Spleen (tissue), 11 donors: ENCODE data around the gene THBS2. TPM values are rescaled to one million over a fixed set of nuclear protein-coding genes. Genes with fewer than 3 reads are reported as not detected.

ENCODE experiments used
- DNase-seq: peaks from one replicate; pipeline ENCODE4 v3.0.0-alpha.2; 2020
- H3K27ac ChIP-seq, 8 donors: fragments of 200-600 bp; sonication (generic) in 7 of 8; 1 replicate in 4 of 8; 2 replicates in 4 of 8; pipeline versions ENCODE4 v1.5.0 to v1.8.0; 2016 to 2021; ENCODE audit warnings: inconsistent platforms in 4 of 8, mild to moderate bottlenecking in 4 of 8, moderate library complexity in 1 of 8
- H3K27me3 ChIP-seq, 7 donors: fragments of 200-600 bp; sonication (generic) in 6 of 7; replicated peaks in 1 of 7; 1 replicate in 4 of 7; 2 replicates in 3 of 7; pipeline versions ENCODE4 v1.5.0 to v1.8.0; 2016 to 2021; ENCODE audit warnings: inconsistent platforms in 3 of 7, mild to moderate bottlenecking in 1 of 7
- H3K36me3 ChIP-seq, 6 donors: fragments of 200-600 bp; sonication (generic) in 5 of 6; 1 replicate in 4 of 6; 2 replicates in 2 of 6; pipeline versions ENCODE4 v1.5.0 to v1.8.0; 2016 to 2021; ENCODE audit warnings: inconsistent platforms in 2 of 6
- H3K4me1 ChIP-seq, 6 donors: fragments of 200-600 bp; sonication (generic) in 5 of 6; 1 replicate in 3 of 6; 2 replicates in 3 of 6; pipeline versions ENCODE4 v1.5.0 to v1.8.0; 2016 to 2021; ENCODE audit warnings: inconsistent platforms in 3 of 6
- H3K4me3 ChIP-seq, 8 donors: fragments of 200-600 bp; sonication (generic) in 7 of 8; 1 replicate in 4 of 8; 2 replicates in 4 of 8; pipeline versions ENCODE4 v1.5.0 to v1.8.0; 2016 to 2021; ENCODE audit warnings: inconsistent platforms in 4 of 8, mild to moderate bottlenecking in 4 of 8, moderate library complexity in 2 of 8
- H3K9me3 ChIP-seq, 8 donors: fragments of 200-600 bp; sonication (generic) in 7 of 8; 1 replicate in 4 of 8; 2 replicates in 4 of 8; pipeline versions ENCODE4 v1.5.0 to v1.8.0; 2016 to 2021; ENCODE audit warnings: inconsistent platforms in 4 of 8
- POLR2A ChIP-seq, 3 donors: fragments of 450-650 bp; IDR thresholded peaks; one replicate each; pipeline ENCODE4 v1.5.1; 2017; ENCODE audit warnings: antibody characterized with exemption in 3 of 3, mild to moderate bottlenecking in 1 of 3
- POLR2AphosphoS5 ChIP-seq, 3 donors: sonication (generic); formaldehyde crosslinking; IDR thresholded peaks; one replicate each; pipeline ENCODE4 v1.5.1; 2017; ENCODE audit warnings: antibody characterized with exemption in 3 of 3
- WGBS, 5 donors: extraction: QIAGEN DNeasy Blood & Tissue Kit in 3 of 5; methylation state at CpG; one replicate each; pipeline versions ENCODE4 v1.1.5 to v1.1.7; 2013 to 2018; 5-methylcytosine and 5-hydroxymethylcytosine counted together
- intact Hi-C: fragments of 100-400 bp; cut with DNase I; formaldehyde crosslinking; loops from one replicate; pipeline ENCODE4 v1.15.0; 2023; ENCODE audit warnings: low total_unique reads
- polyA plus RNA-seq, 3 donors: library from polyadenylated mRNA; stranded (reverse); fragments of 200-250 nt; gene quantifications; one replicate each; pipeline ENCODE4 v1.2.1, GENCODE V29; 2013
- total RNA-seq, 7 donors: library from RNA; depleted of rRNA in 3 of 7; stranded (reverse); fragments of >200 nt in 3 of 7; fragmentation: NEBNext Ultra II Directional in 4 of 7; extraction: Animal tissue kit (Norgen Biotek cat#: 25700) in 4 of 7; gene quantifications; one replicate each; pipeline versions ENCODE4 v1.1.0 to v1.2.1, GENCODE V29; 2016 to 2021
- TF ChIP-seq, protein P1 (sequence below), 11 experiments: fragments of 200-600 bp in 7 of 11; fragments of 450-650 bp in 4 of 11; sonication (generic) in 4 of 11; IDR thresholded peaks in 8 of 11; conservative IDR thresholded peaks in 3 of 11; 1 replicate in 7 of 11; 2 replicates in 4 of 11; pipeline versions ENCODE4 v1.4.0 to v1.8.0; 2016 to 2021; ENCODE audit warnings: antibody characterized with exemption in 11 of 11, inconsistent platforms in 4 of 11, mild to moderate bottlenecking in 1 of 11
- donor health status: healthy with polysubstance abuse.
- donor health status: DM: no; HTN: no; CAD: no; lungs with moderate emphysema.
- donor health status: DM: no; HTN: no; CAD: no.
- donor health status: Bipolar disorder and iron deficiency.
- donor health status: healthy.
- donor health status: DM: no; HTN: no; CAD: no.
- donor health status: DM: yes; HTN: yes; CAD: no.

The THBS2 gene
- total and polyA plus RNA-seq, 10 donors, result 1.2 to 24.9 (median 5.7) TPM

DNA sequence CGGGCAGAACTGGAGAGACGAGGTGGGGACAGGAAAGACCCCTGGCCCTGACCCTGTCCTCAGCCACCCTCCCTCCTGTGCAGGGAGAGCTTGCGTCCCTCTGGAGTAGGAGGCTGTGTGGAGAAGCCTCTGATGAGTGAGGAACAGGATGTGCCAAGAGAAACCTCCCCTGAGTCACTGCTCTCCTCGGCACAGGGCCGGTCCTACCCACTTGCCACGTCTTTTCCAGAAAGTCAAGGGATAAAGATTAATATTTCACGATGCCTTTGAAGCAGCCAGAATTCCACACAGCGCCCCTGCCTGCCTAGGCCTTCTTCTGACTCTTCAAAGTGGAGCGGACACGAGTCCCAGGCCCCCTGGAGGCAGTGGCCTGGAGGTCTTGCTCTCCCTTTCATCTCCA lies 34.9 kb upstream of the THBS2 start:
- Histone ChIP-seq H3K9me3 (no peaks in the 10 kb centered on the region), H3K27ac (no peak overlapping the region), H3K36me3 (no peaks in the 10 kb centered on the region), H3K27me3 (peaks cover 0 to 12% (median 0%) of the 10 kb centered on the region in 7 donors), H3K4me1 (peaks cover 0 to 9% (median 0%) of the 10 kb centered on the region in 6 donors), H3K4me3 (no peak overlapping the region)
- WGBS, 5 donors, result 69 to 83% (median 76%) methylated on average over 10 of the region's 10 CpGs
- TF ChIP-seq, protein P1, sequence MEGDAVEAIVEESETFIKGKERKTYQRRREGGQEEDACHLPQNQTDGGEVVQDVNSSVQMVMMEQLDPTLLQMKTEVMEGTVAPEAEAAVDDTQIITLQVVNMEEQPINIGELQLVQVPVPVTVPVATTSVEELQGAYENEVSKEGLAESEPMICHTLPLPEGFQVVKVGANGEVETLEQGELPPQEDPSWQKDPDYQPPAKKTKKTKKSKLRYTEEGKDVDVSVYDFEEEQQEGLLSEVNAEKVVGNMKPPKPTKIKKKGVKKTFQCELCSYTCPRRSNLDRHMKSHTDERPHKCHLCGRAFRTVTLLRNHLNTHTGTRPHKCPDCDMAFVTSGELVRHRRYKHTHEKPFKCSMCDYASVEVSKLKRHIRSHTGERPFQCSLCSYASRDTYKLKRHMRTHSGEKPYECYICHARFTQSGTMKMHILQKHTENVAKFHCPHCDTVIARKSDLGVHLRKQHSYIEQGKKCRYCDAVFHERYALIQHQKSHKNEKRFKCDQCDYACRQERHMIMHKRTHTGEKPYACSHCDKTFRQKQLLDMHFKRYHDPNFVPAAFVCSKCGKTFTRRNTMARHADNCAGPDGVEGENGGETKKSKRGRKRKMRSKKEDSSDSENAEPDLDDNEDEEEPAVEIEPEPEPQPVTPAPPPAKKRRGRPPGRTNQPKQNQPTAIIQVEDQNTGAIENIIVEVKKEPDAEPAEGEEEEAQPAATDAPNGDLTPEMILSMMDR (IDR thresholded peaks at IDR 0.05 in 8 of 11, conservative IDR thresholded peaks at IDR 0.05 in 3 of 11), result no peak
- TF ChIP-seq POLR2AphosphoS5 (IDR thresholded peaks at IDR 0.05), result no peak
- no peak for TF ChIP-seq POLR2A (IDR thresholded peaks at IDR 0.05)
- intact Hi-C loops, result no loop called here
- no peak for DNase-seq

DNA sequence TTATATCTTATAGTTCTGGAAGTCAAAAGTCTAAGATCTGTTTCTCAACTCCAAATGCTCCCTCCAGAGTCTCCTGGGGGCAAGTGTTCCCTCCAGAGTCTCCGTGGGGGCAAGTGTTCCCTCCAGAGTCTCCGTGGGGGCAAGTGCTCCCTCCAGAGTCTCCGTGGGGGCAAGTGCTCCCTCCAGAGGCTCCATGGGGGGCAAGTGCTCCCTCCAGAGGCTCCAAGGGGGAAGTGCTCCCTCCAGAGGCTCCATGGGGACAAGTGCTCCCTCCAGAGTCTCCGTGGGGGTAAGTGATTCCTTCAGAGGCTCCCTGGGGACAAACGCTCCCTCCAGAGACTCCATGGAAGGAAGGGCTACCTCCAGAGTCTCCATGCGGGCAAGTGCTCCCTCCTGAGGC lies 34.0 kb upstream of the THBS2 start:
- no peaks in the 10 kb centered on the region for H3K36me3 ChIP-seq
- peaks cover 0 to 21% (median 0%) of the 10 kb centered on the region in 7 donors for H3K27me3 ChIP-seq
- no peak overlapping the region for H3K27ac ChIP-seq
- no peaks in the 10 kb centered on the region for H3K9me3 ChIP-seq
- TF ChIP-seq, protein P1 (IDR thresholded peaks at IDR 0.05 in 8 of 11, conservative IDR thresholded peaks at IDR 0.05 in 3 of 11), result no peak
- no peak for TF ChIP-seq POLR2AphosphoS5 (IDR thresholded peaks at IDR 0.05)
- TF ChIP-seq POLR2A (IDR thresholded peaks at IDR 0.05), result no peak
- peaks cover 0 to 5% (median 0%) of the 10 kb centered on the region in 6 donors for H3K4me1 ChIP-seq
- no peak for DNase-seq
- 58 to 74% (median 66%) methylated on average over 4 to 6 of the region's 6 CpGs for WGBS, 5 donors
- intact Hi-C loops, result no loop called here
- H3K4me3 ChIP-seq, result no peak overlapping the region

DNA sequence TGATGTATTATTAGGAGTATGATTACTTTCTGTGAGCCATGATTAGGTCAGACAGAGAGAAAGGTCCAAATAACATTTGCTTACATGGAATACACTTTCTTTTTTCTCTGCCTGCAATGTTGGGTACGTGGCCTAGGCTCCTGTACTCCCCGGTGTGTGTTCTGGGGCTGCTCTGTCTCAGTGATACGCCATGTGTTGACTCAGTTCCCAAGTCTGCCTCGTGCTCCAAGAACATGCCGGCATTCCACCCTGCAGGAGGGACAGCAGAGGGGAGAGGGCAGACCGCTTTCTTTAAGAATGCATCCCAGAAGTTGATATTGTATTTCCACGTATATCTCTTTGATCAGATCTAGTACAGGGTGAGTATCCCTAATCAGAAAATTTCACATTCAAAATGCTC lies 33.3 kb upstream of the THBS2 start:
- Histone ChIP-seq H3K4me1 (no peaks in the 10 kb centered on the region), H3K4me3 (no peak overlapping the region), H3K36me3 (no peaks in the 10 kb centered on the region), H3K9me3 (no peaks in the 10 kb centered on the region), H3K27ac (no peak overlapping the region), H3K27me3 (peaks cover 0 to 21% (median 0%) of the 10 kb centered on the region in 7 donors)
- intact Hi-C loops, result no loop called here
- no peak for DNase-seq
- TF ChIP-seq POLR2A (IDR thresholded peaks at IDR 0.05), result no peak
- TF ChIP-seq, protein P1 (IDR thresholded peaks at IDR 0.05 in 8 of 11, conservative IDR thresholded peaks at IDR 0.05 in 3 of 11), result no peak
- TF ChIP-seq POLR2AphosphoS5 (IDR thresholded peaks at IDR 0.05), result no peak
- 77 to 86% (median 86%) methylated on average over 7 of the region's 7 CpGs for WGBS, 5 donors

DNA sequence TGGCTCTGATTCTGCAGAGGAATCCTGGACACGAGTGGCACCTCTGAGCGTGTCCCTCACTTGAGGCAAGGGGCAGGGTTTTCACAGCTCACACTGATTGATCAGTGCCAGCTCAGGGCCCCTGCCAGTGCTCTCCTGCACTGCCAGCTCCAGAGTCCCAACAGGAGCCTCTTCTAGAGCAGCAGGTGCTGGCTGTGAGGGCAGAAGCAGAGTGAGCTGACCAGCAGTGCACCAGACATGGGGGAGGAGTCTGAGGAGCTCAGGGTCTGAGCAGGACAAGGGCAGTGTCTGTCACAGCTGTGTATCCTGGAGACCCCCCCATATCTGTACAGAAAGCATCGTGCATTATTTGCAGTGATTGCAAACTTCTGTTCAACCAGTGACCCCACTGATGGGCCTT lies 31.5 kb upstream of the THBS2 start:
- DNase-seq, result no peak
- Histone ChIP-seq H3K27ac (no peak overlapping the region), H3K4me1 (no peaks in the 10 kb centered on the region), H3K27me3 (peaks cover 0 to 21% (median 0%) of the 10 kb centered on the region in 7 donors), H3K9me3 (no peaks in the 10 kb centered on the region), H3K36me3 (no peaks in the 10 kb centered on the region), H3K4me3 (no peak overlapping the region)
- WGBS, 5 donors, result 79 to 89% (median 83%) methylated on average over 3 of the region's 3 CpGs
- intact Hi-C loops, result no loop called here
- TF ChIP-seq POLR2A (IDR thresholded peaks at IDR 0.05), result no peak
- no peak for TF ChIP-seq POLR2AphosphoS5 (IDR thresholded peaks at IDR 0.05)
- TF ChIP-seq, protein P1 (IDR thresholded peaks at IDR 0.05 in 8 of 11, conservative IDR thresholded peaks at IDR 0.05 in 3 of 11), result no peak
